ENCODE results near the gene PRKCH.

The PRKCH gene

DNA sequence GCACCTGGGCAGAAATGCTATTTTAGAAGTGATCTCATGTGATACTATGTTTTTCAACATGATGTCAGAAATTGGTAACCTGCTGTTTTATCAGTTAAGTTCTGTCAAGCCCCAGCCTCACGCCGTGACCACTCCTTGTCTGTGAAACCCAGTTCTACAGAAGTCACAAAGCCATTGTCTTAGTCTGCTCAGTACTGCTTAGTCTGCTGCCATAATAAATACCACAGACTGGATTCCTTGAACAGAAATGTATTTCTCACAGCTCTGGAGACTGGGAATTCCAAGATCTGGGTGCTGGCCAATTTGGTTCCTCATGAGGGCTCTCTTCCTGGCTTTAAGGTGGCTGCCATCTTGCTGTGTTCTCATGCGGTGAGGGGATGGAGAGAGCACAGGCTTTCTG lies 176.9 kb downstream of the PRKCH start:
- DNase-seq, result no peak

DNA sequence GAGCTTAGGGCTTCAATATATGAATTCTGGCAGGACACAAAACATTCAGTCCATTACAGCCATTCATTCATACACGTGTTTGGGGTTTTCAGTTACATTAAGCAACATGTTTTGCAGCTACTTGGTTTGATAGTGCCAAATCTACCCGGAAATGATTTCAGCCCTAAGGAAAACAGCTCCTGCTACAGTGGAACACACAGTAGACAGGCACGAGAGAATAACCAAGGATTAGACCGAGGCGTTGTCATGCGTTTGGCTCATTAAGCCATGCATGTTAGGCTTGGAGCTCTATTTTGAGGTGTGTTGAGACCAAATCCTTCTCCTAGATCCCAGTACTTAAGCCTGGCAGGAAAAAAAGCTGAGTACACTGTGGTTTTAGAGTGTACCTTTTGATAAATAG lies 177.4 kb downstream of the PRKCH start:
- no peak for DNase-seq

DNA sequence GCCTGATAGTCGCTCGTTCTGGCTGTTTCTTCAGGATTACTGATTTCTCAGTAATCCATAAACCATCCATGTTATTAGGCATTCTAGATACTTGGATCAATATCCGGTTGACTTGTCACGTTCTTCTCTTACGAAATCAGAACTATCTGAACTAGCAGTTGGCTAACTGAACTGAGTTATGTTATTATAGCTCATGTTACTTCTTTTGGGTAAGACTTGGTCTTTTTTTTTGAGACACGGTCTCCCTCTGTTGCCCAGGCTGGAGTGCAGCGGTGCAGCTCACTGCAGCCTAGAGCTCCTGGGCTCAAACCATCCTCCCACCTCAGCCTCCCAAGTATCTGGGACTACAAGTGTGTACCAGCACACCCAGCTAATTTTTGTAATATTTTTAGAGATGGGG lies 178.6 kb downstream of the PRKCH start:
- peak; percentile 22 for DNase-seq

DNA sequence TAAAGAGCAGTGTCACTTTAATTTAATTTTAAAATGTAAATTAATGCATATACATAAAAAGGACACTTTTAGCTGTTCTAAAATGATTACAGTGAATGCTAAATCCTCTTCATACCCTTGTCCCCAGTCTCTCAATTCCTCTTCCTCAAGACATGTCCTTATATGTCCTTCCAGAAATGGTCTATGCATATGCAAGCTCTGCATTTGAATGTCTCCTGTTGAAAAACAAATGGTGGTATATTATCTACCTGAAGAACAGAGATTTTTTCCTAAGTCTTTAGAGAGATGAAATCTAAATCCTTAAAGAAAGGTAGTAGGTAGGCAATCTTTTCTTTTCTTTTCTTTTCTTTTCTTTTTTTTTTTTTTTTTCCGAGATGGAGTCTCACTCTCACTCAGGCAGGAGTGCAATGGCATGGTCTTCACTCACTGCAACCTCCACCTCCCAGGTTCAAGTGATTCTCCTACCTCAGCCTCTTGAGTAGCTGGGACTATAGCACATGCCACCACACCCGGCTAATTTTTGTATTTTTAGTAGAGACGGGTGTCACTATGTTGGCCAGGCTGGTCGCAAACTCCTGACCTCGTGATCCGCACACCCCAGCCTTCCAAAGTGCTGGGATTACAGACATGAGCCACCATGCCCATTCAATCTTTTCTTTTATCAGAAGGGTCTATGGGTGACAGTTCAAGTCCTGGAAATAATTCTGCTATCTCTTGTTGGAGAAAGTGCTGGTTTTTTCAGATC lies 180.5 kb downstream of the PRKCH start:
- peak; percentile 21 for DNase-seq

DNA sequence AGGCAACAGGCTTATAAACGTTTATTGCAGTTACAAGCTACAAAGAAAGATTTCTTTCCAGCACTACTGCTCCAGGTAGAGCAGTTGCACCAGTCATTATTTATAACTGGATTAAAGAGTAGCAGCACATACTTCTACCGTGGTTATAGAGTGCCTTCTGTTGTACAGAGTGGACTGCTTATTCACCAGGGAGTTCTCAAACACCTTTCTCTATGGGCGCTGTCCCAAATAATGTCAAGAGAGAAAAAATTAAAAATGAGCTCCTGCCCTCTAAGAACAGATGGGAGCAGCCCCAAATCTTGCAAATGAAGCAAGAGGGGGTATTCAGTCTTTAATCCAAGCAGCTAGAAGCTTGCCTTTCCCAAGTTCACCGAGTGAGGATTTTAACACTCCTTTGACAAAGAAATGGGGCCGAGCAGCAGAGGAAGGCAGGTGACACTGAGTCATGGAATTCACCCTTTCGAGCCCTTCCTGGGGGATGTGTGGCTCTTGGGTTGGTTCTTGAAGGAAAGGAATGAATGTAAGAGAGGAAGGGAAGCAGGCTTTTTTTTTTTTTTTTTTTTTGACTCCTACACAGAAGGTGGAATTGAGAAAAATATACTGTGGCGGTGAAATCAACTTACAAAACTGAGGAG lies 181.2 kb downstream of the PRKCH start:
- peak; percentile 59 for DNase-seq

DNA sequence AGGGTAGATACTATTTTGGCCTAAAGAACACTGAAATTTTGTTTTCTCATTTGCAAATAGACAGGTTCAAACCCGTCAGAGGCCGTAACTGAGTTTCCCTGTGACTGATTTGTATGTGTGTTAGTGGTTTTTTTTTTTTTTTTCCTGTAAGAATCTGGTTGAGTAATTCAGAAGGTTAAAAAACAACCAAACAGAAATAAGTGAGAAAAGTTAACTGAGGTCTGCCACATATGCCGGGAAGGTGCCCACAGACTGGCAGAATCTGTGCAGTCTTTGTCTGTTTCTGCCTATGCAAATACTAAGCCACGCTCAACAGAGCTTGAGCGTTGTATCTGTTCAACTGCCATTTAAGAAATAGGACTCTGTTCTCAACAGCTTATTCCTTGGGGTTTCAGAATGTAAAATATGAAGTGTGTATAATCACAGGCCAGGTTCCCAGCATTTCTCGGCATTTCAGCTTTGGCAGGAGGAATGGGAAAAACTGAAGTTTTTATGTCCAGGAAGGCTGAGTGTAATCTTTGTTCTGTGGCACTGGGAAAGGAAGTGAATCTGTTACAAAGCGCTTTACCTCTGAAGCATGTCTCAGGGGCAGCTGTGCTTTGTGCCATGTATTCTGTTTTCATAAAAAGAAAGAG lies 181.9 kb downstream of the PRKCH start:
- DNase-seq, result peak; percentile 48

DNA sequence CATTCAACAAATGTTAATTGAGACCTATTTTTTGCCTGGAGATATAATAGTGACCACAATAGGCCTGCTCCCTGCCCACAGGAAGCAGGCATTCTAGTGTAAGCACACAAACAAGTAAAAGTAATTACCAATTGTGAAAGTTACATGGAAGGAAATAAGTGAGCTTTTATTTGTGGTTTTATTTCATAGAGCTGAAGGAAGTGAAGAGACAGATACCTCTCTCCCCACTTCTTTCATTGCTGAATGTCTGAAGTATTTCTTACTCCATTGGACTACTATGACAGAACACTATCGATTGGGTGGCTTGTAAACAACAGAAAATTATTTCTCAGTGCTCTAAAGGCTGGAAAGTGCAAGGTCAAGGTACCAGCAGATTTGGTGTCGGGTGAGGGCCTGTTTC lies 183.5 kb downstream of the PRKCH start:
- DNase-seq, result no peak

DNA sequence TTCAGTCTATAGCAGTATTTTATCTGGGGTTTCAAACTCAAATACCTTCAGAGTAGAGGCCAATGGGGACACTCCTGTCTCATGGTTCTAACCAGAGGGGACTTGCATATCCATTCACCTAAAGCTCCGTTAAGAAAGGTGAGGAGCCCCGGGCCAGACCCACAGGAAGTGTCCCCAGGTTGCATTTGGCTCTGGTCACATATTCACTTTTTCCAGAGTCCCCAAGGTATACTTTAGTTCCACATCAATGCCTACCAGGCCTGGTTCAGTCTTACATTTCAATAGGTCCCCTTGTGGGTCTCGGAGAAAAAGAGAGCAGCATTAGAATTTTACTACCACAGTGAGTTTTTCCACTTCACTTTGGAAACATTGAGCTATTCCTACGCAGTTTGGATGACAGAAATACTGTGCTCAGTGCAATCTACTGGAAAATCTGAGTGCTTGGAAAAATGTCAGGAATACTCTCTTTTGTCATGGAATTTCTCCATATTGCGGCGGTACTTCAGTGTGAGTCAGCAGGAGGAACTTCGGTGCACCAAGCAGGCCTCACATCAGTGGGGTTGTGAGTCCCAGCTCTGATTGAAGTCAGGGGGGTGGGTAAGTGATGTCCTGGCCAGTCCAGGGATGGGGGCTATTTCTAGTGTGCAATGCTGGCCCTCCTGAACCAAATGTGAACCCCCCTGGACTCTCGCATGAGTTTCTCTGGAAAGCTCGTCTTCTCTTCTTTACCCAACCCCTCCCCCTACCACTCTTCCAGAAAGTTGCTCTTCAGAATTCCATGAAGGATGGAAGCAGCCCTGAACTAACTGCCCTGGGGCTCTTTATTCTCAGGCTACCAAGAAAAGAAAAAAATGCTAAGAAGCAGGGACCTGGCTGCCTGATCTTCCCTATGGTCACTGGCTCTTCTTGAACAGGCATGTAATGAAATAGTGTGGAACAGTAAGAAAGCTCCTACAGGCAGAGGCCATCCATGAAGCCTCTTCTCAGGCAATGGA lies 184.7 kb downstream of the PRKCH start:
- DNase-seq, result no peak

DNA sequence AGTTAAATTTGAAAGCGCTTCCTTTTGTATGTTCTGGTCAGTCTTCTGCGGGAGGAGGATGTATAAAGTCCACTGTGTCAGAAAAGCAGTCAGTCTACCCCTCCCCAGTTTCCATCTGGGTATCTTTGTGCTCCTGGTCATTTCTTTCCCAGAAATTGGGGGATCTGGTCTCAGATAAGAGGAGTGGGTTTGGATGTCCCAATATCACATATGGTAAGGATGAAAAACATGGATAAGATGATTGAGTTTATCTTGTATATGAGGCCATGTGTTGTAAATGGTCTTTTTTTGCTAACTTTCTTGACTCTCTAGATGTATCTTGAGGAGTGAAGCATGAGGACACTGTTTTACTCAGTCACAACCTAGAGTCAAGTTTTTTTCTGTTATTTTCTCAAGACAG lies 187.1 kb downstream of the PRKCH start:
- DNase-seq, result no peak

DNA sequence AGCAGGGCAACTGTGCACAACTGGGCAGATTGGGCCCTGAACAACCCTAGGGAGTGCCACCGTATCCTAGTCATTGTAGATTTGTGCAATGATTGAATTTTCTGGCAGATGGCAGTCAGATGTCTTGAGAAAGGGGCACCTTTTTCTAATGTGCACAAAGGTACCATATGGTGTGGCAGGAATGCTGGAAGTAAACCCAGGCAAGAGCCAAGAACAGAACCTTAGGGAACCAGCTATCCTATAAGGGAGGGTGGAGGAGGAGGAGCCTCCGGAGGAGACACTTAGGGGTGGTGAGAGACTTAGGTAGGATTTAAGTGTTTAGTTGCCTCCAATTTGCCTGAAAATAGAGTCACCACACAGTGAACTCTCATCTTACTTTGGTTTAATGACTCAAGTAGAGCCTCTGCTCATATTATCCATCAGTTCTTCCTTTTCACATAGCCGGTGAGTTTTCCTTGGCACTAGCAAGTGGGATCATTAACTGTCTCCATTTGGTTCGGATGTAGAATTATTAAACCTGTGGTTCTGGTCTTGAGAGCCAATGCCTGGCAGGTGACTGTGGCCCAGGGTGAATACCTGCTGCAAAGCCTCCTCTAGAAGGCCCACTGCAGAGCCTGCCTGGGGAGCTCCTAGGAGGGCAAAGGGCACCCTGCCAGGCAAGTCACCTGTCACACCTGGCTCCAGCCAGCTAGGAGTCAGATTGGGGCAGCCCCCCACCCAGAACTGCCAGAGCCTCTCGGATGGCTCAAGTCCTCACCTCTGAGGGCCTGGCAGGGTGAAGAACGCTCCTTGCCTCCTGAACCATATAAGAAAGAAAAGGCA lies 189.6 kb downstream of the PRKCH start:
- no peak for DNase-seq

DNA sequence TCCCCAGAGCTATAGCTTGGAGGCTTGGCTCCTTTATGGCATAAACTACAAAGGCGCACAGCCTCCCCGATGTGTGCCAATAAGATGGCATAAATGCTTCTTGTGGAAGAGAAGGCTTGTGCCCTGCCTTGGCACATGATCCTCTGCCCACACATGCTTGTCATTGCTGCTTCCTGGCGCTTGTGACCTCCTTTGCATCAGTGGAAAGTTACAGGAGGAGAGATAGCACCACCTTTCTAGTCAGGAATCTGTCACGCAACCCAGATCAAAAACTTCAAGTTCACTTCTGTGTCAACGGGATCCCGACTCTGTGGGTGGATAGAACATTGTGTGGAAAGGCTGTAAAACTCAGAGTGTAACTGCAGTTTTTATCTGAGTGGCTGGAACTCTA lies 190.2 kb downstream of the PRKCH start:
- DNase-seq, result peak; percentile 68

DNA sequence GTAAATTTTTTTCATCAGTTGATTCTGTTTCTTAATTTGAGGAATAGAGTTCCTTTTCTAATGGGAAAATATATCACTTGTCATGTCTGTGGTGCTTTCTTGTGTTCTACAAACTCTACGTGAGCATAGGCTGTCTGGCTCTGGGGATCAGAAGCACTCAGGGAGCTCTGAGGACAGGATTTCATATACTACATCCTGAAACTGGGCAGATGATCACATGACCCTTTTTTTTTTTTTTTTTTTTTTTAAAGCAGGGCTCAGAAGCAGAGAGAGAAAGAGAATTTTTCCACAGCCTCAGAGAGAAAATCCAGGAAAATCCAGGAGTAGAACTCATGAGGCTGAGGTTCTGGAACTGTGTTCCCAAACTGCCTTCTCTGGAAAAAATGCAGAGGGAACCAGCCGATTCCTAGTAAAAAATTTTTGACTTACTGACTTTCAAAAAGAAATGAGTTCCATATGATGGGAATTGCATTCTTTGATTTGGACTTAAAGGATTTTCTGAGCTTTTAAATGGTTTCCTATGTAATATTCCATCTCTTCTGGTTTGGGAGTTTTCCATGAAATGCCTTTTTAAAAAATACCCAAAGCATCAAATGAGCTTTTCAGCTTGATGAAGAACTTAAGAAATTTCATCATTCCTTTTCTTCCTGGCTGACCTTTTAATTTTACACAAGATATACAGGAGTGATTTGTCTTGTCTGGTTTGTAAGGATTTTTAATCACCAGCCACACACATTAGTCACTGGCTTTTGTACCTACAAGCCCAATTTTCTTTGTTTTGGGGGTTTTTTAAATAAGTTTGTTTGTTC lies 190.9 kb downstream of the PRKCH start:
- DNase-seq, result peak; percentile 65

DNA sequence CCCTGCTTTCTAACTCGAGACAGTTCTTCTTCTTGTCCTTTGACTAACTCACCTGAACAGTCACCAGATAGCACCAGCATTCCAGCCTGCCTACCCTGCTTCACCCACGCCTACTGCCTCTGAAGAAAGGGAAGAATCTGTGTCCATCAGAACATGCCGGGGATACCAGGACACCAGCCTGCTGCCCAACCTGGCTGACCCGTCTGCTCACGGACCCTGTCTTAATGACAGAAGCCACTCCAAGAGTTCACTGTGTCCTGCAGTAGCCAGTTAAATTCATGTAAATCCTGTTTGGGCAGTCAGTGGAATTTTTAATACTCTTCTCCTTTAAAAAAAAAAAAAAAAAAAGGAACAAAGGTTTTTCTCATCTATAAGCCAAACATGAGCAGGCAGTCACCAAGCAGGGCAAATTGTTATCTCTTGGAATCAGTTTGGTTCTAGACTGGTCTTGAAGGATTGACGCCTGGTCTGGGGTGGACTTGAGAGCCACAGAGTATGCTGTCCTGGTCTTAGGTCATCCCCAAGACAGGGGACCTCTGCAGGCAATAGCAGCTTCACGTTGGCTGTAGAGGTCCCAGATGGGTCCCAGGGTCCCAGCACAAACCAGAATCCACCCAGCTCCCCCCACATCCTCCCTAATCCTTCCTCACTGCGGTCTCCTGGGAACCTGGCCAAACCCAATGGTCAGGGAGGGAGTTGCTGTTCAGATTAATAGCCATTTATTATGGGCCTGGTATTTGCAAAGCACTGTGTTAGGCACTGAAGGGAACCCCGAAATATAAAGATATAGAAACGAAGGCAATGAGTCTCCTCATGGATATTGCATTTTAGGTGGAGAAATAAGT lies 192.8 kb downstream of the PRKCH start:
- DNase-seq, result no peak

DNA sequence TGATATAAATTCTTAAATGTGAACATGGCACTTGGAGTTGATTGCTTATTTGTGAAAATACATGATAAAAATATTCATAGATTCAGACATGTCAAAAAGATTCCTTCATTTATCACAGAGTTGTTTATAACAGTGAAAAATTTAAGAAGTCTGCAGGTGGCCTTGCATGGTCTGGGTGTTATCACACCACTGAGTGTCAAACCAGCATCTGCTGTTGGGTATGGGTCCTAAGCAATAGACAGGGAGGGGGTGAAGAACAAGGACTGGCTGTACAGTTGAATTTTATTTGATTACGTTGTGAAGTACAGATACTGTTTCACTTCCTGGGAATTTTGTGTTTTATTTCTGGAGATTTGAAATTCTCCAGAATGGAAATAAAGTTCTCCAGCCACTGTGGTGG lies 193.5 kb downstream of the PRKCH start:
- DNase-seq, result no peak

DNA sequence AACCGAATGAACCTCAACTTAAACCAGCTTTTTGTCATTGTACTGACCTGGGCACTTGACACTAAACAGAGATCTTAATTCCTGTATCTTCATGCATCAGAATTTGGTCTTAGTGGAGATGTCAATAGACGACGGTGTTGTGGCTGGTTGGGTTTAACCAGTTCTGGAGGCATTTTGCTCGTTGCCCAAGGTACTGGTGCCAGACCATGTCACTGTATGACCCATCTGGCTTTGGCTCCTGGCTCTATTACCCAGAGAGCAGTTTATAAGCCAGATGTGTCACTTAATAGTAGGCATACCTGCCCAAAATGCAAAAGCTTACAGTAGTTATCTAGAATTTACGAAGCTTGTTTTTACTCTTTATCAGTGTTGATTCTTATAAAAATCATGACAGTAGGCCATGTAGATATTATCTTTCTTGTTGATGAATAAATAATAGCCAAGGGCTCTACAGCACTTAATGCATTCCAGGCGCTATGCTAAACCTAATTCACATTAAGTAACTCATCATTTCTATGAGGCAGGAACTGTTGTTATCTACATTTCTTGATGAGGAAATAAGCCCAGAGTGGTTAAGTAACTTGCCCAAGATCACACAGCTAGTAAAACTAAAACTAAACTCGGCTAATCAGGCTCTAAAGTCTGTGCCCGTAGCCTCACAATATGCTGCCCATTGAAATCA lies 194.2 kb downstream of the PRKCH start:
- no peak for DNase-seq

DNA sequence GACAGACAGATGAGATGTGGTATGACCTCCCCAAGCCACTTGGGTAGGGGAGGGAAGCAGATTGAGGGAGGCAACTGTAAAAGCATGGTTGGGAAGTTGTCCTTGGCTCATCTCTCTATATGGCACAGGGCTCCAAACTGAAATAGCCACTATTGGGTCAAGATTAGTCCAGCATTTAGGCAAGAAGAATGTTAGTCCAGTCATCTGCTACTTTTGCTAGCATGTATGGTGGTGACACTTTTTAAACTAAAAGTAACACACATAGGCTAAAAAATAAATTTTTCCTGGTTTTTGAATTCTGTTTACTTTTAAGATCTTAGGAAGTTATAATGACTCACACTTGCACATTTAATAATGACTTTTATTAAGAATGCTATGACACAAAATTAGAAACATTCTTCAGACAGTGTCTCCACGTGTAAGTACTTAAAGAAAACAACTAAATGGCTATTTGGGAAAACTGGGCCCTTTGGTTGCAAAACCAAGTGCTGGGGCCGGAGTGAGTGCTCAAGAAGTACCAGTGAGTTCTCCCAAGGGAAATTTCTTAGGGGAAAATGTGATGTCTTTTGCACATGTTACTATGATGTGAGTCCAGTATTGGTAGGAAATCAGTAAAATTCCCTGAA lies 194.9 kb downstream of the PRKCH start:
- DNase-seq, result no peak

DNA sequence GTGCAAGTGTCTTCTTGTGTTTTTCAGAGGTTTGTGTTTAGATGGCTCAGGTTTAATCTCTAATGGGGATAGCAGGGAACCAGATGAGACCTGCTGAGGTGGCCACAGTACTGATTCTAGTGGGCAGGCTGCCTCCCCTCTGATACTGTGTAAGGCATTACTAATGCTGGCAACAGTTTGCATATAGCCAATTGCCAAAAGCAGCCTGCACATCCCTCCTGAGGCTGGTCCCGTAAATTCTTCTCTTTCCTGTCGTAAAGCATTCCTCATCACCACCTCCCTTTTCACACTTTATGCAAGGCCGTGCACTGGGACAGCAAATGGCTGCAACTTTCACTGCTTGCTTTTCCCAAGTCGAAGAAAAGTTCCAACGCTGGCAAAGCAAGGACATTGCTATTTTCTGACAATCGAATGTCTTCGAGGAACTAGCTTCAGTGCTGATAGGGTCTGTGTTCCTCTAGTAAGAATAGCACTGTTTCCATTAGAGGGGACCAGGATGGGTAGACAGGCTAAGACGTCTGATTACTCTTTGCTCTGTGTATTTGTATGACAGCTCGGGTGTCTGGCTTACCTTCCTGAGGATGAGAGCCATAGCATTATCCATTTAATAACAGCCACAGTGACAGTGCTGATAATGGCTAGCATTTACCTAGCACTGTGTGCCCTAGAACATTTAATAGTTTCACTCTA lies 195.7 kb downstream of the PRKCH start:
- DNase-seq, result no peak

DNA sequence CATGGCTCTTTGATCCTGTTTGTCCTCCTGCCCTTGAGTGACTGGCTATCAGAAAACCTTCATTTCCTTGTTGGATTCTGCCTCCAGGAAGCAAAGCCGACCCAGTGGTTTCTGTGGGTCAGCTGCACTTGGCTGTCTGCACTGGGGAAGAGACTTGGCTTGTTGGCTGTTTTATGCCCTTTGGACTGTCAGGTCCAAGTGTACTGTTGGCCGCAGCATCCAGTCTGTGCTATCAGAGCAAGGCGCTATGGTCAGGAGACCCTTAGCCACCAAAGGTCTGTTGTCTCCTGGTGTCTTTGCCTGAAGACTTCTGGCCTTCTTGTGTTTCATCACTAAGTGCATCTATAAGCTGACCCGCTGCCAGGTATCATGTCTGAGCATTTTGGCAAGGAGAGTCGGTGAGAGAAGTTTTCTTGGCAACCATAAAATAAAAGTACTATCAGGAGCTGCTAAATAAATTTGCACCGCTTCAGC lies 196.6 kb downstream of the PRKCH start:
- DNase-seq, result no peak
